Cardiac fibroblast (primary cell): ENCODE measurements around the gene IKZF1.

Experiments used
- DNase-seq, 2 donors: peaks; one replicate each; pipeline versions ENCODE4 v3.0.0 to v3.0.0-alpha.2; 2010; ENCODE audit warnings: low read depth in 2 of 2
- H3K4me3 ChIP-seq, 2 donors: replicated peaks in 1 of 2; 1 replicate in 1 of 2; 2 replicates in 1 of 2; pipeline ENCODE4 v1.5.1; 2011; ENCODE audit warnings: low read depth in 2 of 2, low read length in 2 of 2, mild to moderate bottlenecking in 2 of 2, moderate library complexity in 1 of 2
- TF ChIP-seq, protein P1 (sequence below): IDR thresholded peaks from one replicate; pipeline ENCODE4 v1.5.1; 2011; ENCODE audit warnings: low read depth, mild to moderate bottlenecking, low read length, inconsistent platforms

IKZF1 gene

DNA sequence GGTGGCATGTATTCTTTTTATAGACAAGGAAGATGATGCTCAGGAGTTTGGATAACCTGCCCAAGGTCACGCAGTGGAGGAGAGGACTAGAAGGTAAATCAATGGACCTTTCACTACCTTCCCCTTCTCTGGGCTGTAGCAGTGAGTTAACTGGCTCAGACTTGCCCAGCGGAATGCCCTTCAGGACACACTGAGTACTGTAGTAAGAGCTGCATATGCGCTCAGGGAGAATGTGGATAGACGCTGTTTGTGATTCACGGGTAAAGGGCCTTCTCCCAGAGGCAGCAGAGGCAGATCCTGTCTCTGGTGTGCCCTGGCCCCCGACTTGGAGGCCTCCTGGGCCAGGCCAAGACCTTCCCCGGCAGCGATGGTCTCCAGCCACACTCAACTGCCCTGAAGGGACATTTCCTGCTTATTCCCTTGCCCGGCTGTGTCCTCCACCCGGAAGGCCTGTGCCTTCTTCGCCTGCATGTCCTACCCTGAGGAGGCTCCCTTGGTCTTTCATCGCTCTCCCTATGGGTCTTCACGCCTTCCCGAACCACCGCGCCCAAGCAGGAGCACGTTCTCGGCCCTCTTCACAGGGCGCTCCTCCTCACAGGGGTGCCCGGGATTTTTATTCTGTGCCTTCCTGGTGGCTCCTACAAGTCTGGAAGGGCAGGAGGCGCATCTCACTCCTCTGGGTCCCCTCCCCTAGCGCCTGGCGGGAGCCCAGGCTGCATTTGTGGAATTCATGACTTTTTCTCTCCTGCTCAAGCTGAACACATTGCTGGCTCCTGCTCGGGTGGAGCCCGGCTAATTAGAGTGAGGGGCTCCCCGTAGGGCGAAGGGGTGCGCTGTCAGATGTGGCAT is 1.8 kb upstream of the IKZF1 start:
- TF ChIP-seq, protein P1, sequence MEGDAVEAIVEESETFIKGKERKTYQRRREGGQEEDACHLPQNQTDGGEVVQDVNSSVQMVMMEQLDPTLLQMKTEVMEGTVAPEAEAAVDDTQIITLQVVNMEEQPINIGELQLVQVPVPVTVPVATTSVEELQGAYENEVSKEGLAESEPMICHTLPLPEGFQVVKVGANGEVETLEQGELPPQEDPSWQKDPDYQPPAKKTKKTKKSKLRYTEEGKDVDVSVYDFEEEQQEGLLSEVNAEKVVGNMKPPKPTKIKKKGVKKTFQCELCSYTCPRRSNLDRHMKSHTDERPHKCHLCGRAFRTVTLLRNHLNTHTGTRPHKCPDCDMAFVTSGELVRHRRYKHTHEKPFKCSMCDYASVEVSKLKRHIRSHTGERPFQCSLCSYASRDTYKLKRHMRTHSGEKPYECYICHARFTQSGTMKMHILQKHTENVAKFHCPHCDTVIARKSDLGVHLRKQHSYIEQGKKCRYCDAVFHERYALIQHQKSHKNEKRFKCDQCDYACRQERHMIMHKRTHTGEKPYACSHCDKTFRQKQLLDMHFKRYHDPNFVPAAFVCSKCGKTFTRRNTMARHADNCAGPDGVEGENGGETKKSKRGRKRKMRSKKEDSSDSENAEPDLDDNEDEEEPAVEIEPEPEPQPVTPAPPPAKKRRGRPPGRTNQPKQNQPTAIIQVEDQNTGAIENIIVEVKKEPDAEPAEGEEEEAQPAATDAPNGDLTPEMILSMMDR, result no peak
- H3K4me3 ChIP-seq, result no peak overlapping the region
- DNase-seq, result no peak

DNA sequence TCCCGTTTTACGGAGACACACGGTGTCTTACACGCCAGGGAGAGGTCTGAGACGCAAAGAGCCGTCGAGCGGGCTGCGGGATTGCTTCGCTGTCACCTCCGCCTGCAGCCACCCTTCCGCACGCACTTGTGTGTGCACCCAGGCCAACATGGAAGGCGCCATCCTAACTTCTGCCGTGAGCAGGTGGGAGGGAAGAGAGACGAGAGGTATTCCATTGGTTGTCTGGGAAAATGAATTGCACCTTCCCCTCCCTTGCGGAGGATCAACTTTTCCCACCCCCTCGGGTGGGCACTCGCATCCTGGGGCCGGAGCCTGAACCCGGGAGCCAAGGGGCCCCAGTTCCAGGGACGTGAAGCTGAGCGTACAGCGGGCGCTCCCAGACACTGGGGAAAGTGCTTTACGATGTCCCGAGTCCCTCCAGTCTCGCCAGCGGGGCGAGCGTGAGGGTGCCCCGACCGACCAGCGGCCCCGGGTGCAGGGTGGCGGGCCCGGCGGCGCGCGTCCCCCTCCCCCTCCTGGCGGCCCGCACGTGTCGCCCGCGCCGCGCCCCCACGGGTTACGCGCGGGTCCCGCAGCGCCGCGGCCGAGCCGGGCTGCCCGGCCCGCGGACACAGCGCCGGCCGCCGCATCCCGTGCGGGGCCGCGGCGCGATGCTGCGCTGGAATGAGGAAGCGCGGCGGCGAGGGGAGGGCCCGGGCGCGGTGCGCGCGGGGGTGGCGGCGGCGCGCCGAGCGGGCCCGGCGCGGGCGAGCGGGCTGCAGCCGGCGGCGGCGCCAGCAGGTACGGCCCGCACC is 984 bp upstream of the IKZF1 start:
- TF ChIP-seq, protein P1, result no peak
- H3K4me3 ChIP-seq, result no peak overlapping the region
- no peak for DNase-seq

DNA sequence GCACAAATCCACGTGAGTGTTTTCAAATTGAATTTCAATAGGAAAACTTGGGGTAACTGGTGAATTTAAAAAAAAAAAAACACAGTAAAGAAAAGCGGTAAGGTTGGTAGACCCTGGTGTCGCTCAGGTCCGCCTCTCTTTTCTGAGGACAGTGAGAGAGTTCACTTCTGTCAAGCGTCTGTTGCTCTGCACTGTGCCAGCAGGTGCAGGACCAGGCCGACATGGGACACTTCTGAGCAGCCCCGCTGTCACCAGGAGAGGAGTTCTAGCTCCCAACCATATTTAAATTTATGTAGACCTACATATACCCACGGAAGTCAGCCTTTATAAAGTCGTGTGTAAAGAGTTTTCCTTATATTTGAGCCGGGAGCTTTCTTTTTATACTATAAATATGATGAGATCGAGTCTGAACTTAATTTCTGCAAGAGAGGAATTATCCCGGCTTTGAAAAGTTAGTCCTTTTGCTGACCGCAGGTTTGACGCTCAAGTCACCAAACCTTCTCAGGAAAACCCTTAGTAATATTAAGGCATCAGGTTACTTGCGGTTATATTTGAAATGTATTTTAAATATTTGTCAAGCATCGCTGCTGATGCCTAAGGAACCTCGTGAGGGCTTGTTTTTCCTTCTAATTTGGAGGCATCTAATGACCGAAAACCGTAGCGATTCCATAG is 531 bp downstream of the IKZF1 start:
- DNase-seq, result no peak
- TF ChIP-seq, protein P1, result no peak
- H3K4me3 ChIP-seq, result no peak overlapping the region

DNA sequence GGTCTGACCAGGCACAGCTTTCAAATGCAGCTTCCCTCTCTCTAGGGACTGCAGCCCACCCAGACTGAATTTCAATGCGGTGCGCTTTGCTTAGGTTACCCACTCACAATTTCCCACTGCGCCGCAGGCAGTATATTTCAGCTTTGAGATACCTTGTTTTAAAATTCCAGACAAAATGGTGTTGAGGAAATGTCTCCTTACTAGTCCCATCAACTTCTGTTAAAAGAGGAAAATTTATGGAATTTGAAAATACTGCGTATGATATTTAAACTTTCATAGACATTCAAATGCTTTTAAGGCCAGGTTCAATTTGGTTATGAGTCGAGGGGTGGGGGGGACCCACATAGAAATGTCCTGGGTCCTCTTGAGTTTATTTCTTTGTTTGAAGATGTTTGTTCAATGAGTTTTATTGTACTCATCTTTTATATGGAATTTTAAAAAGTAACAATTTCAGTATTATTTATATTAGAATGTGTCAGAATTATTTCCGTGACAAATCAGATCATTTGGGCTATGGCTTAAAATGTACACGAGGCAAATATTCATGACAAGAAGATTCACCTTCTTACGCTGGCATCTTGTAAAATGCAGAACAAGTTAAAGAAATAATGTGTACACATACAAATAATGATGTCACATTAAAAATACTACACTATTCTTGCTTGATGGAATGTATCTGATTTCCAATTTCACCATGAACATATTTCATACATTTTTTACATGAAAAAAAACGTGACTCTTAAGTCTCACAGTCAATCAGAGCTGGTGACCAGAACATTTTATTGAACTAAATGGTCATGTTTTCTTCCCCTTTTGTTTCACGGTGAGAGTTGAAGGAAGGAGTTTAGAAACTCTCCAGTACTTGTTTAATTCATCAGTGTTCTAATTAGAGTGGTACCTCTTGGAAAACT is 1.3 kb downstream of the IKZF1 start:
- TF ChIP-seq, protein P1, result no peak
- no peak overlapping the region for H3K4me3 ChIP-seq
- no peak for DNase-seq

DNA sequence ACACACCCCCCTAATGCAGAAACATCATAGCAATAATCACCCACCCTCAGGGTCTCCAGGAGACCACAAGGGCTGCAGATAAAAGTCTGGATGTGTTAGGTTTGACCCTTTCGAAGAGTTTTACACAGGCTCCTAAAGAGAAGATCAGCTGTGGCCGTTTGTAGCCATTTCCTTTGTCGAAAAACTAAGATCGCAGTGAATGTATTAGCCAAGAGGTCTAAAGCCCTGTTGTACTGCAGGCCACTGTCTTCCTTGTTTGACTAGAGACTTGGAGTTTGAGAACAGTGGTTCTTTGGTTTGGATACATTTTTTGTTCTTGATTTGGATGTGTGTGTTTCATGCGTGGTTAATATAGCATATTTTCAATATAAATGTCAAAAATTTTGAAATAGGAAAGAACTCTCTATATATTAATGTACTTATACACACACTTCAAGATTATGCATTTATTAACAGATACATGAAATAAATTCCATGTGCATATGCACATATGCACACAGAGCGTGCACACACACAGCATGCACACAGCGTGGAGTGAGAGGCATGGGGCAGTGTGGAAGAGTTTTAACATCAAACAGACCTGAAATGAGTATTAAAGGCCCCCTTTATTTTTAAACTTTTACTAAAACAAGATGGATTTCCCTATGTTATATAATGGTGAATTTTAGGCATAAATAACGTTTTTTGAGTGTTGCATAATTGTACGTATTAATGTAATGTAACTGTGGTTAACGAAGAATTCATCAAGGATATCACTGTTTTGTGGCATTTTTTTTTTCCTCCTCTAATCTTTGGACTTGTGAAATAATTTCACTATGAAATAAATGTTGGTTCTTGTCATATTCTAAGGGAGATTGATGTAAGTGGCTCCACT is 2.2 kb downstream of the IKZF1 start:
- no peak for DNase-seq
- no peak overlapping the region for H3K4me3 ChIP-seq
- TF ChIP-seq, protein P1, result no peak
